T-cell (primary cell): ENCODE measurements around the gene MTR. TPM values are rescaled to one million over a fixed set of nuclear protein-coding genes. Genes with fewer than 3 reads are reported as not detected.

ENCODE experiments used
- ATAC-seq, 4 experiments: fragments of 200-7000 bp in 3 of 4; fragments of 150-1000 bp in 1 of 4; cut with Tn5 transposase; replicated peaks in 1 of 4; 1 replicate in 3 of 4; 2 replicates in 1 of 4; pipeline ENCODE4 v1.10.0; 2021; ENCODE audit warnings: moderate library complexity in 3 of 4, mild to moderate bottlenecking in 2 of 4, moderate number of reproducible peaks in 1 of 4
- CTCF ChIA-PET, 2 donors: fragments of 300-600 bp; sonication (Branson Sonifier 250); formaldehyde crosslinking; loops; one replicate each; lab custom pipeline; 2022; ENCODE audit warnings: antibody characterized with exemption in 2 of 2; lab: Charles Lee
- POLR2A ChIA-PET, 2 donors: fragments of 300-600 bp; sonication (Branson Sonifier 250); formaldehyde crosslinking; loops; one replicate each; lab custom pipeline; 2022; ENCODE audit warnings: antibody characterized with exemption in 2 of 2; lab: Charles Lee
- DNase-seq, 35 experiments: peaks; one replicate each; pipeline versions ENCODE4 v3.0.0 to v3.0.0-alpha.2; 2013 to 2023
- H3K27ac ChIP-seq: one replicate; pipeline ENCODE4 v1.5.1; 2013; ENCODE audit warnings: low read length
- H3K27me3 ChIP-seq, 2 experiments: replicated peaks in 1 of 2; 1 replicate in 1 of 2; 2 replicates in 1 of 2; pipeline versions ENCODE4 v1.6.1 to v1.7.0; 2013; ENCODE audit warnings: low read length in 1 of 2, mixed read lengths in 1 of 2; ENCODE audit not compliant: control insufficient read depth in 2 of 2, insufficient read depth in 2 of 2; ENCODE audit errors: extremely low read depth in 1 of 2
- H3K36me3 ChIP-seq, 2 donors: 1 replicate in 1 of 2; 2 replicates in 1 of 2; pipeline versions ENCODE4 v1.6.1 to v1.7.0; 2013; ENCODE audit warnings: low read length in 1 of 2; ENCODE audit not compliant: control insufficient read depth in 2 of 2, insufficient read depth in 1 of 2; ENCODE audit errors: extremely low read depth in 1 of 2
- H3K4me1 ChIP-seq, 2 experiments: 1 replicate in 1 of 2; 2 replicates in 1 of 2; pipeline versions ENCODE4 v1.6.1 to v1.7.0; 2013; ENCODE audit warnings: low read length in 2 of 2, mixed read lengths in 1 of 2; ENCODE audit not compliant: insufficient read depth in 2 of 2, control insufficient read depth in 1 of 2; ENCODE audit errors: extremely low read depth in 1 of 2
- H3K4me3 ChIP-seq, 2 donors: 1 replicate in 1 of 2; 2 replicates in 1 of 2; pipeline versions ENCODE4 v1.5.1 to v1.7.0; 2013; ENCODE audit warnings: mild to moderate bottlenecking in 2 of 2, low read length in 1 of 2, moderate library complexity in 1 of 2; ENCODE audit not compliant: control insufficient read depth in 1 of 2; ENCODE audit errors: extremely low read depth in 1 of 2
- H3K9me3 ChIP-seq: 2 replicates; pipeline ENCODE4 v1.7.0; 2013
- H3K27ac Mint-ChIP-seq, 2 donors: one replicate each; pipeline ENCODE4 v1.8.0; 2020 to 2021; ENCODE audit warnings: mild to moderate bottlenecking in 2 of 2, mixed read lengths in 2 of 2
- H3K27me3 Mint-ChIP-seq, 2 donors: one replicate each; pipeline ENCODE4 v1.8.0; 2021 to 2022; ENCODE audit warnings: mixed read lengths in 2 of 2
- H3K36me3 Mint-ChIP-seq: one replicate; pipeline ENCODE4 v1.8.0; 2021; ENCODE audit warnings: mixed read lengths
- H3K4me1 Mint-ChIP-seq, 3 donors: one replicate each; pipeline ENCODE4 v1.8.0; 2020 to 2022; ENCODE audit warnings: mixed read lengths in 3 of 3, mild to moderate bottlenecking in 1 of 3
- H3K4me3 Mint-ChIP-seq, 3 donors: one replicate each; pipeline ENCODE4 v1.8.0; 2020 to 2022; ENCODE audit warnings: mild to moderate bottlenecking in 3 of 3, mixed read lengths in 3 of 3, moderate library complexity in 3 of 3
- H3K9me3 Mint-ChIP-seq, 3 donors: one replicate each; pipeline ENCODE4 v1.8.0; 2020 to 2022; ENCODE audit warnings: mixed read lengths in 3 of 3
- WGBS: methylation state at CpG from one replicate; pipeline ENCODE4 v1.1.5; 2013; ENCODE audit warnings: missing lambda C conversion rate; ENCODE audit not compliant: insufficient coverage; 5-methylcytosine and 5-hydroxymethylcytosine counted together
- total RNA-seq, 35 experiments: library from RNA in 6 of 35; stranded (reverse) in 6 of 35; fragments of 120-200 nt in 1 of 35; gene quantifications; one replicate each; pipeline versions ENCODE4 v1.2.1 to v1.2.4 and lab custom pipeline; 2013 to 2026

Gene MTR
- total RNA-seq, 5 donors from 2014 or later (not counting 1 experiment from before 2014, with no cell fraction given), result 49.8 to 61.5 (median 56.1) TPM

DNA sequence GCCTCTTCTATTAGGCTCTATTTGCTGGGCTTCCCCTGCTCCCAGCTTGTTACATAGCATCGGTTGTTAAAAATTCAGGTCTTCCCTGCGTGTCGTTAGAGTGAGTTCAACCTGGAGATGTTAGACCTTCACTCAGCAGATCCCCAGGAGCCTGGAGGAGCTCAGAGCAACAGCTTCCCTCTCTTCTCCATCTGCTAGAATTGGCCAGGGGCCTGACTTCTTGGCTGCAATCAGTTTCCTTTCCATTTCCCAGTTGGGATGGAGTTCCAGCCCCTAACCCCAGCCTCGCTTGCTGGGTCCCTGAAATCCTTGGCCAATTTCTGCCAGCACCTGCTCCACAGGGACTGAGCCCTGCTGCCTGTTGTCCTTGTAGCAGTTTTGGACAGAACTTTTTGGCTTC is 153.3 kb downstream of the MTR start:
- Histone ChIP-seq H3K36me3 (no peaks in the 10 kb centered on the region), H3K9me3 (no peaks in the 10 kb centered on the region), H3K4me1 (no peaks in the 10 kb centered on the region), H3K27me3 (peaks cover 2 to 5% of the 10 kb centered on the region in 2 experiments), H3K4me3 (no peak overlapping the region), H3K27ac (no peak overlapping the region)
- no peak for ATAC-seq
- DNase-seq, result no peak
- no peak overlapping the region for H3K4me3 Mint-ChIP-seq
- POLR2A ChIA-PET, result no interaction called here
- WGBS, result 80% methylated on average over 4 of the region's 4 CpGs
- no peaks in the 10 kb centered on the region for H3K4me1 Mint-ChIP-seq
- CTCF ChIA-PET, result no interaction called here
- peaks cover 0 to 1% (median 0%) of the 10 kb centered on the region in 3 donors for H3K9me3 Mint-ChIP-seq
- H3K27ac Mint-ChIP-seq, result no peak overlapping the region
- peaks cover 5 to 9% of the 10 kb centered on the region in 2 donors for H3K27me3 Mint-ChIP-seq
- no peaks in the 10 kb centered on the region for H3K36me3 Mint-ChIP-seq

GRCh38 chr1:236948996-236949395 is 153.9 kb downstream of the MTR start:
- peaks cover 4 to 6% (median 4%) of the 10 kb centered on the region in 3 donors for H3K9me3 Mint-ChIP-seq
- Histone ChIP-seq H3K4me1 (no peaks in the 10 kb centered on the region), H3K4me3 (no peak overlapping the region), H3K9me3 (no peaks in the 10 kb centered on the region), H3K27ac (no peak overlapping the region), H3K27me3 (peaks cover 1 to 5% of the 10 kb centered on the region in 2 experiments), H3K36me3 (no peaks in the 10 kb centered on the region)
- H3K36me3 Mint-ChIP-seq, result no peaks in the 10 kb centered on the region
- H3K4me3 Mint-ChIP-seq, result no peak overlapping the region
- H3K27ac Mint-ChIP-seq, result no peak overlapping the region
- ChIA-PET POLR2A (no interaction called here), CTCF (no interaction called here)
- DNase-seq, result no peak
- no peaks in the 10 kb centered on the region for H3K4me1 Mint-ChIP-seq
- 68% methylated on average over 4 of the region's 6 CpGs for WGBS
- no peak for ATAC-seq
- peaks cover 5 to 9% of the 10 kb centered on the region in 2 donors for H3K27me3 Mint-ChIP-seq

GRCh38 chr1:236950365-236950764 is 155.3 kb downstream of the MTR start:
- ChIA-PET POLR2A (interaction anchor here in 1 of 2 donors (0.7 kb wide), 1 partner anchor 99 kb away, joined by 7 read pairs; no protein-coding TSS in a partner anchor), CTCF (no interaction called here)
- H3K27me3 ChIP-seq, result peaks cover 0 to 5% of the 10 kb centered on the region in 2 experiments
- no peaks in the 10 kb centered on the region for H3K4me1 Mint-ChIP-seq
- 80% methylated on average over 1 of the region's 5 CpGs for WGBS
- peaks cover 8 to 9% of the 10 kb centered on the region in 2 donors for H3K27me3 Mint-ChIP-seq
- DNase-seq (no peak), ATAC-seq (no peak)
- H3K27ac ChIP-seq, result no peak overlapping the region
- no peaks in the 10 kb centered on the region for H3K36me3 ChIP-seq
- H3K4me3 Mint-ChIP-seq, result no peak overlapping the region
- H3K4me3 ChIP-seq, result no peak overlapping the region
- no peak overlapping the region for H3K27ac Mint-ChIP-seq
- peaks cover 4 to 6% (median 4%) of the 10 kb centered on the region in 3 donors for H3K9me3 Mint-ChIP-seq
- no peaks in the 10 kb centered on the region for H3K9me3 ChIP-seq
- no peaks in the 10 kb centered on the region for H3K4me1 ChIP-seq
- no peaks in the 10 kb centered on the region for H3K36me3 Mint-ChIP-seq

DNA sequence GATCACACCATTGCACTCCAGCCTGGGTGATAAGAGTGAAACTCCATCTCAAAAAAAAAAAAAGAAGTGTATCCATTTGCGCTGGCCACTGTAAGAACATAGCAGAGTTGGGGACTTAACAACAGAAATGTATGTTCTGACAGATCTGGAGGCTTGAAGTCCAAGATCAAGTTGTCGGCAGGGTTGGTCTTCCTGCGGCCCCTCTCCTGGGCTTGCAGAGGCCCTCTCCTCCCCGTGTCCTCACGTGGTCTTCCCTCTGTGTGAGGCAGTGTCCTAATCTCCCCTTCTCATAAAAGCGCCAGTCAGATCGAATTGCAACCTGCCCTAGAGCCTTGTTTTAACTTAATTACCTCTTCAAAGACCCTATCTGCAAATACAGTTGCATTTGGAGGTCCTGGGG is 156.6 kb downstream of the MTR start:
- Mint-ChIP-seq H3K36me3 (no peaks in the 10 kb centered on the region), H3K4me1 (no peaks in the 10 kb centered on the region), H3K9me3 (peaks cover 4 to 6% (median 4%) of the 10 kb centered on the region in 3 donors), H3K27ac (no peak overlapping the region), H3K27me3 (peaks cover 3 to 4% of the 10 kb centered on the region in 2 donors), H3K4me3 (no peak overlapping the region)
- ChIA-PET POLR2A (no interaction called here), CTCF (no interaction called here)
- WGBS, result 72% methylated on average over 2 of the region's 7 CpGs
- no peaks in the 10 kb centered on the region for H3K9me3 ChIP-seq
- peaks cover 0 to 5% of the 10 kb centered on the region in 2 experiments for H3K27me3 ChIP-seq
- ATAC-seq, result no peak
- H3K27ac ChIP-seq, result no peak overlapping the region
- no peak for DNase-seq
- H3K4me1 ChIP-seq, result no peaks in the 10 kb centered on the region
- no peak overlapping the region for H3K4me3 ChIP-seq
- H3K36me3 ChIP-seq, result no peaks in the 10 kb centered on the region

DNA sequence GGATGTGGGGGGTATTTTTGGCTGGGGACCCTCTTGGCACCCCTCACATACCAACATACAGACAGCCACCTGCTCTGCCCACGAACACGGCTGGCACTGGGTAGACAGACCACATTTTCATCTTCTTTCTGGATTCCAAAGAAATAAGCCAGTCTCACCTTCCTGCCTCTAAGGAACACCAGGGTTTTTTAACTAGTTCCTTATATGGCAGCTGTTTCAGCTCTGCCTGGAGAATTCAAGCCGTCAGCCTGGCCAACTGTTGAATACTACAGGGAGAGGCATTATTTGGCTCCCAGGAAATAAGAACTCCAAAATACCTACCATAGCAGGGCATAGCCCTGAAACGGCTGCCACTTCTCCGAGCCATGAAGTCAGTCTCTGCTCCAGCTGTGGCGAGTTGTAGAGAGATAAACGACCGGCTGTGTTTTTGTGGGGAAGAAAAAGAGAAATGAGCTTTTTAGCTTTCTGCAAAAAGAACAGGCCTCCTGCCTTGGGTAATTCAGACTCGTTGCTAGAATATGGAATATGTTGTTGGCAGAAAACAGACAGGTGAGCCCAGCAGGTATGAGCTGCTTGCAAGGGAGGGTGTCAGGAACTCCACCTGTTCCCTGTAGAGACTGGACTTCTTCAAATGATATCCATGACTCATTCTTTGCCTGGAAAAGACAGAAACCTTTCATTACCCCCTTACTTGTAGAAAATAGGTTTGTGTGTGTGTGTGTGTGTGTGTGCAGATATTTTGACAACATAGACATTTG is 157.3 kb downstream of the MTR start:
- H3K27ac Mint-ChIP-seq, result no peak overlapping the region
- ChIA-PET CTCF (no interaction called here), POLR2A (no interaction called here)
- no peaks in the 10 kb centered on the region for H3K36me3 ChIP-seq
- no peak for ATAC-seq
- no peaks in the 10 kb centered on the region for H3K4me1 Mint-ChIP-seq
- WGBS, result 45% methylated on average over 6 of the region's 9 CpGs
- H3K27me3 ChIP-seq, result peaks cover 0 to 5% of the 10 kb centered on the region in 2 experiments
- H3K4me3 ChIP-seq, result no peak overlapping the region
- no peaks in the 10 kb centered on the region for H3K9me3 ChIP-seq
- no peaks in the 10 kb centered on the region for H3K4me1 ChIP-seq
- H3K27ac ChIP-seq, result no peak overlapping the region
- H3K4me3 Mint-ChIP-seq, result no peak overlapping the region
- no peak for DNase-seq
- H3K36me3 Mint-ChIP-seq, result no peaks in the 10 kb centered on the region
- H3K27me3 Mint-ChIP-seq, result peaks cover 3 to 4% of the 10 kb centered on the region in 2 donors
- H3K9me3 Mint-ChIP-seq, result peaks cover 4 to 6% (median 4%) of the 10 kb centered on the region in 3 donors

- ATAC-seq, result no peak
- no peak for DNase-seq
- H3K4me3 Mint-ChIP-seq, result no peak overlapping the region
- peaks cover 6% of the 10 kb centered on the region in 2 donors for H3K27me3 Mint-ChIP-seq
- H3K9me3 ChIP-seq, result no peaks in the 10 kb centered on the region
- no peaks in the 10 kb centered on the region for H3K4me1 ChIP-seq
- no peaks in the 10 kb centered on the region for H3K36me3 Mint-ChIP-seq
- no peaks in the 10 kb centered on the region for H3K4me1 Mint-ChIP-seq
- no peak overlapping the region for H3K27ac Mint-ChIP-seq
- no peaks in the 10 kb centered on the region for H3K36me3 ChIP-seq
- H3K27me3 ChIP-seq, result peaks cover 0 to 8% of the 10 kb centered on the region in 2 experiments
- no peak overlapping the region for H3K4me3 ChIP-seq
- ChIA-PET CTCF (no interaction called here), POLR2A (no interaction called here)
- H3K9me3 Mint-ChIP-seq, result peaks cover 4 to 6% (median 4%) of the 10 kb centered on the region in 3 donors
- H3K27ac ChIP-seq, result no peak overlapping the region
- WGBS, result no CpG with 5 or more reads among the region's 2 CpGs
Observed at GRCh38 chr1:236953151-236953700, 158.1 kb downstream of the MTR start.
